ENCODE results near the gene HIRA.
"Not testable (repeated sequence)": the region's sequence is repeated elsewhere in the genome, so short reads cannot be mapped to it uniquely, and the experiment has no call there.

The HIRA gene

DNA sequence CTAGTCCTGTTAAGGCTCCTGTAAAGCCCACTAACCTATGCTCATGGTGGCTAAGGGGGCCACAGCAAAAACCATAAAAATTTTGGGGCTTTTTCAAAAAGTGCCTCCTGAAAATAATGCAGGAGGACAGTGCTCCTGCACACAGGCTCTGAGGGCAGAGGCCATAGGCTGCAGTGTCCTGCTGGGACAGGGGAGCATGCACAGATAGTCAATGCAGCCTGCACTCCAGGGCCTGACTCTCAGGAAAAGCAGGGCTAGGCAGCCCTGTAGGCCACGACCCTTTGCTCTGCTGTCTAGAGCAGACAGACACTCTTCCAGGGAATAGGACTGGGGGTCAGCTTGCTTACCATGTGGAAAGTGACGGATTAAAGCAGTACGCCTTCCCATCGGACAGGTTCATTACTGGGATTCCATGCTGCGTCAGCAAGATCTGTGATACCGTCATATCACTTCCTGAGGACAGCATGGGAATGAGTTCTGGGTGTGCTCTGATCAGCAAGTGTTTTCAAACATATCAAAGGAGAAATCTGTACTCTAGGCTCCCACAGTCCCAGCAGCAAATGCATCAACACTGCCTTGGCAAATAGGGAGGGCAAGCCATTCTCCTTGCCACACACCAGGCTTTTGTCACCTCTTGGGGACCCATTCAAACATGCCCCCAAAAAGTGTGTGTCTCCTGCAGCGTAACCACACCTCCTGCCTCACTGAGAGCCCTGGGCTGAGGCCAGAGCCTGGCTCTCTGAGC, 75.9 kb downstream of the HIRA start:
- no peak for DNase-seq (ENCODE audit: low spot score)

DNA sequence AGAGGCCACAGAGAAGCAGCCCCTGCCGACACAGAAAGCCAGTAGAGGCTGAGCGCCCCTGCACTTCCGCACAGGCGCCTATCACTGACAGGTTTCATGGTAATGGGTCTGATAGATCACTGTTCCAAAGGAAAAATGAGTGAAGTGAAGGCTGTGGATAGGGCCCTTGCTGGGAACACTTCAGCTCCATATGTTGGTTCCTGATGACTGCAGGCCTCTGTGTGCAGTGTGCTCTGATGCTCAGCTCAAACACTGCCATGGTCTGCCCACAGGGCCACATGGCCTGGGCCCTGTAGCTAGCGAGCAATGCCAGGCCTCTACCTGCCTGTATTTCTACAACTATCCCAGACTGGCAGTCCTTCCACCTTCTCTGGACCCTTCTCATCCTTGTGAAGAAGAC, 77.3 kb downstream of the HIRA start:
- no peak for DNase-seq (ENCODE audit: low spot score)

DNA sequence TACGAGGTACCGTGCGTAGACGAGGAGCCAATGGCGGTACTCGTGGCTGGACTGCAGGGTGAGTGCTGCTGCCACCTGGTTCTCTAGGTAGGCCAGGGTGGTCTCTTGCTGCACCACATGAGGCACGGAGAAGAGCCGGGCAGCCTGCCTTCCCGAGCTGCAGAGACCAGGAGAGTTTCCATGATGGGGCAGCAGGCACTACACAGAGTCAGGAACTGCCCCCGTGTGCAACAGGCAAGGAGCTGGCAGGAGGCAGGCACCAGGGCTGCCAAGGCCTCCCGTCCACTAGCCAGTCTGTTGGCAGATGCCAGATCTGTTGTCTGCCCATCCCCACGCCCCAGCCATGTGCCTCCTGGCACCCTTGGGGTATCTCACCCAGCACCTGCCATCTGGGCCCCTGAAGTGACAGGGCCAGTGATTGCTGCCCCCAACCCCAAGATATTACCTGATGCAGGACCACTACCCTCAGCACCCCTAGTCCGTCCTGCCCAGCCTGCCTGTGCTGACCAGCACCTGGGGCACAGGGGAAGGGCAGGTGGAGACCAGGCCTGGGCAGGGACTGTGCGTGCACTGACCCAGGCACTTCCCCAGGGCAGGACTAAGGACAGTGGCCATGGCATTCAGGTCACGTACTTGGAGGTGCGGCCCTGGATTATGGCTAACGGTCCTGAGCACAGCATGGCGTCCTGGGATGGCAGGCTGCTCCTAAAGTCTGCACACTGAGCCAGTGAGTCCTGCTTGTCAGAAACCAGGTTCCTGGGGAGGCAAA, 78.0 kb downstream of the HIRA start:
- DNase-seq (ENCODE audit: low spot score): no peak

DNA sequence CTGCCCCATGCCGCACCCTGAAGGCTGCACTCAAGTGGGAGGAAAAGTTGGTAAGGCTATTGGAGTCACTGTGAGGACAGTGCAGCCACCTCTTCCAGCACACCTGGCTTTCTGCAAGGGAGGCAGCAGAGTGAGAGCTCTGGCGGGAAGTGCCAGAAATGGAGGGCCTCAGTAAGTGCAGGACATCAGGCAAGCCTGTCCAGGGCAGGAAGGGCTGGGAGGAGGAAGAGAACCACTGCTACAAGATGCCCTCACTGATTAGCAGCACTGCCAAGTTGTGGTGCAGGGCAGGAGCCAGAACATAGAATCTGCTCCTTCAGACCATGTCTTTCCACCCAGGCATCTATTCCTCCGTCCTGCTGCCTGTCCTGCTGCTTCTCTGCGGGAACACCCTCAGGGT, 78.8 kb downstream of the HIRA start:
- DNase-seq (ENCODE audit: low spot score): no peak

DNA sequence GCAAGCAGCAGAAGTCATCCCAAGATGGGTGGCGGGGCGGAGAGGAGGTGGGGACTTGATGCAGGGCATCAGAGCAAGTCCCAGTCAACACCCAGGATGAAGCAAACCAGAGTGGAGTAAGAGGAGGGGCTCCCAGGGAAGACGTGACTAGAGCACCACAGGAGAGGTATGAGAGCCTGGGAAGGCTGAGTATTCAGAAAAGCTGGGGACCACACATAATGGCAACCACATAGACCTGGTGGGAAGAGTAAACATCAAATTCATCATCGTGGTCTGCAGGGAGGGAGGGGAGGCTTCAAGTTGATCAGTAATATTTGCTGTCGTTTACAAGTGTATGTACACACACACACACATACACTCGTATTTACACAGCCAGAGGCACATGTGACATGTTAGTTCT, 79.3 kb downstream of the HIRA start:
- no peak for DNase-seq (ENCODE audit: low spot score)

DNA sequence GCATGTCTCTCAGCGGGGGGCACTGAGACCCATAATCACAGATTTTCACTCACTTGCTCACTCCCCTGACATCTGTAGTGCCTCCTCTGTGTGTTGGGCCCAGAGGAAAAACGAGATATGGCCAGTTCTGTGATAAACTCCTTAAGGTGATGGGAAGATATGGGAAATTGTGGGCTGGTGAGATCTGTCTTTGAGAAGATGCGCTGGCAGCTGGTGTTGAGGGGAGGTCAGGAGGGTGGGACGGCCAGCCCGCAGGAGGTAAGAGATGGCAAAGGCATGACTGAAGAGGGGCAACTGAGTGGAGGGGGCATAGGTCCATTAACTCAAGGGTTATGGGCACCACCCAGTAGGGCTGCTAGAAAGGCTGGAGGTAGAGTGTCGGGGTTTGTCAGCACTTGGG, 79.9 kb downstream of the HIRA start:
- DNase-seq (ENCODE audit: low spot score): no peak

DNA sequence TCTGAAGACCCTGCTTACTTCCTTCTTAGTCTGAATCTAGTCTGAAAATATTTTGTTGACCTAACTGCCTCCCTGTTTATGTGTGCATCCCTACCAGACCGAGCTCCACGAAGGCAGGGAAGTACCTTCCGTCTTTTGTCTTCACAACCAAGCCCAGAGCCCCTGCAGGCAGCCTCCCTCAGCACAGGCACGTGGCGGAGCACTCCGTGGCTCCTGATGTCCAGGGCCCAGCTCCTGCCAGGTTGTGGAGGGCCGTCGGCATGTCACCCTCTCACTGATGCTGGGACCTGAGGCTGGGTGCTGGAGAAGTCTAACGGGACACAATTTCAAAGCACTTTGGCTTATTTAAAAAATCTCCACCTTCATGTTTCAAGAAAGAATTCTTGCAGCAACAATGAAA, 80.6 kb downstream of the HIRA start:
- DNase-seq (ENCODE audit: low spot score): no peak

DNA sequence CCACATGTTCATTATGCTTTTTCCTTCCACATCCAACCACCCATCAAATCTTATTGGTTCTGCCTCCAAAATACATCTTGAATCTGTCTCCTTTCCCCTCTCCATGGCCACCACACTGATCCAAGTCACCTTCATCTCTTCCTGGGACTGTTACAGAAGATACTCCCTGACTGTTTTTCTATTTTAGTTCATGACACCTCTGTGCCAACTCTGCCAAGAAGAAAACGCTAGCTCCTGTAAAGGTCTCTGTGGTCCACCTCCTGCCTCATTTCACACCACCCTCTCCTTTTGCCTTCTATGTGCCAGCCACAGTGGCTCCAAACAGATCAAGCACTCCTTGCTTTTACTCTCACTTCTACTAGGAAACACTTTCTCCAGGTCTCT, 81.1 kb downstream of the HIRA start:
- DNase-seq (ENCODE audit: low spot score): no peak

DNA sequence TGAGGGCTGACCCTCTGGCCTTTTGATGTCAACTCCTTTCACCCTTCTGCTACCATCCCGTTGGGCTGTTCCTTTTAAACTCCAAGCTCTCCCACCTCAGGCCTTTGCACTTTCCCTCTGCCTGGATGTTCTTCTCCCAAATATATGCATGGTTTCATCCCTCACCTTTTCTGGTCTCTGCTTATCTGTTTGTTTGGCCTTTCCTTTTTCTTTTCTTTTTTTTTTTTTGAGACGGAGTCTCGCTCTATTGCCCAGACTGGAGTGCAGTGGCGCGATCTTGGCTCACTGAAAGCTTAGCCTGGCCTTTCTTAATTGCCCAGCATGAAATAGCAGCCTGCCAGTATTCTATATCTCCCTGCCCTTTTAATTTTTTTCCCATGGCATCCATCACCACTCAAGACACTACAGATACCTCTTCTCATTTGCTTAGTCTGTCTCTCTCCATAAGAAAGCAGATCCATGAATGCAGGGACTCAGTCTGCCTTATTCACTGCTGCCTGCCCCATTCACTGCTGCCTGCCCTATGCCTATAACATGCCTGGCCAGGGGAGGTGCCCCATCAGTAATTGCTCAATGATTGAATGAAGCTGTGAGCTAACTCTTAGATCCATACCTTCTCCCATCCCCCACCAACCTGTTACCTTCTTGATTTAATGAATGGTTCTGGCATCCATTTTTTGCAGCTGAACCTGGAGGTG, 81.6 kb downstream of the HIRA start:
- DNase-seq (ENCODE audit: low spot score): no peak

DNA sequence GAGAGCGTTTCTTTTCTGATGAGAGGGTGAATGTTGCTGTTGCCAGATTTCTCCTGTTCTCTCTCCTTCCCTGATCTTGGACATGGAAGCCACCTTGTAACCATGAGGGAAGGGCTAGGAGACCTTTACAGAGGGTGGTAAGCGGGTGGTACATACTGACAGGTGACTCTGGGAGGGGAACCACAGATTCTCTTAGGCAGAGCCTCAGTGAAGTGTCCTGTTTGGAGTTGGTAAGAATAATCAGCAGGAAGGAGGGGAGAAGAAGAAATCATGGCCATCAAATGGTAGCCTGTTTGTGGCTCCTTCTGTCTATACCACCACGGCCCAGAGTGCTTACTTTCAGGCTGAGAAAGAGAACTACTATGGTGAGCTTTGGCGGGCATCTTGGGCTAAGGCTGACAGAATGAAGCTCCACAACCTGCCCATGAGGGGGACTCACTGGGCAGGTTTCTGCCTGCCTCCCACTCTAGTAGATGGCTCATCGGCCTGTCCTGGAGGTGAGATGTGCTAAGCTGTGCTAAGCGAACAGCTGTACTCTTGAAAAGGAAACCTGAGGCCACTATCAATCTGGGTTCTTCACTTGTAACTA, 84.8 kb downstream of the HIRA start:
- no peak for DNase-seq (ENCODE audit: low spot score)

DNA sequence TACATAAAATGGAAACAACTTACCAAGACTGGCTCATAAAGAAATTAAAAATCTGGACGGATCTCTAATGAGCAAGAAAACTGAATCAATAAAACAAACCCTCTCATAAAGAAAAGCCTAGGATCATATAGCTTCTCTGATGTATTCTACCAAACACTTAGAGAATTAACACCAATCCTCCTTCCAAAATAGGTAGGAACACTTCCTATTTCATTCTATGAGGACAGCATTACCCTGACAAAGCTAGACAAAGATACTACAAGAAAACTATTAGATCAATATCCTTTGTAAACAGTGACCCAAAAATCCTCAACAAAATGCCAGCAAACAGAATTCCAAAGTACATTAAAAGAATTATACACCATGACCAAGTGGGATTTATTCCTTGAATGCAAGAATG, 87.1 kb downstream of the HIRA start:
- DNase-seq (ENCODE audit: low spot score): no peak

DNA sequence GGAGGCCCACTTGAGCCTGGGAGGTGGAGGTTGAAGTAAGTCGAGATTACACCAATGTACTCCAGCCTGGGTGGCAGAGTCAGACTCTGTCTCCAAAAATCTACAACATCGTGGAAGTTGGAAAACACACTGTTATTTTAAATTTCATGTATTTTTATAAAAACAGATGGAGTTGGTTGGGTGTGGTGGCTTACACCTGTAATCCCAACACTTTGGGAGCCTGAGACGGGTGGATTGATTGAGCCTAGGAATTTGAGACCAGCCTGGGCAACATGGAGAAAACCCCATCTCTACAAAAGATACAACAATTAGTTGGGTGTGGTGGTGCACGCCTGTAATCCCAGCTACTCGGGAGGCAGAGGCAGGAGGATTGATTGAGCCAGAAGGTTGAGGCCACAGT, 88.1 kb downstream of the HIRA start:
- no peak for DNase-seq (ENCODE audit: low spot score)

DNA sequence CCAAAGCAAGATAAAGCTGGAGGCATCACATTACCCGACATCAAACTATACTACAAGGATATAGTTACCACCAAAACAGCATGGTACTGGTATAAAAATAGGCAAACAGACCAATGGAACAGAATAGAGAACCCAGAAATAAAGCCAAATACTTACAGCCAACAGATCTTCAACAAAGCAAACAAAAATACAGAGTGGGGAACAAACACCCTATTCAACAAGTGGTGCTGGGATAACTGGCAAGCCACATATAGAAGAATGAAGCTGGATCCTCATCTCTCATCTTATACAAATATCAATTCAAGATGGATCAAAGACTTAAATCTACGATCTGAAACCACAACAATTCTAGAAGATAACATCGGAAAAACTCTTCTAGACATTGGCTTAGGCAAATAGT, 90.0 kb downstream of the HIRA start:
- no peak for DNase-seq (ENCODE audit: low spot score)

DNA sequence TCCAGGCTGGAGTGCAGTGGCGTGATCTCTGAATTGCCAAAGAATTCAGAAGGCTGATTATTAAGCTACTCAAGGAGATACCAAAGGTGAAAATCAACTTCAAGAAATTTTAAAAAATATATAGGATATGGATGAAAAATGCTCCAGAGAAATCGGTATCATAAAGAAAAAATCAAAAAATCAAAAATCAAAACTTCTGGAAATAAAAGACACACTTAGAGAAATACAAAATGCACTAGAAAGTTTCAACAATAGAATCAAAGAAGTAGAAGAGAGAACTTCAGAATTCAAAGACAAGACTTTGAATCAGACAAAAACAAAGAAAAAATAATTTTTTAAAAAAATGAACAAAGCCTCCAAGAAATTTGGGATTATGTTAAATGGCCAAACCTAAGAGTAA, 94.4 kb downstream of the HIRA start:
- DNase-seq (ENCODE audit: low spot score): no peak

DNA sequence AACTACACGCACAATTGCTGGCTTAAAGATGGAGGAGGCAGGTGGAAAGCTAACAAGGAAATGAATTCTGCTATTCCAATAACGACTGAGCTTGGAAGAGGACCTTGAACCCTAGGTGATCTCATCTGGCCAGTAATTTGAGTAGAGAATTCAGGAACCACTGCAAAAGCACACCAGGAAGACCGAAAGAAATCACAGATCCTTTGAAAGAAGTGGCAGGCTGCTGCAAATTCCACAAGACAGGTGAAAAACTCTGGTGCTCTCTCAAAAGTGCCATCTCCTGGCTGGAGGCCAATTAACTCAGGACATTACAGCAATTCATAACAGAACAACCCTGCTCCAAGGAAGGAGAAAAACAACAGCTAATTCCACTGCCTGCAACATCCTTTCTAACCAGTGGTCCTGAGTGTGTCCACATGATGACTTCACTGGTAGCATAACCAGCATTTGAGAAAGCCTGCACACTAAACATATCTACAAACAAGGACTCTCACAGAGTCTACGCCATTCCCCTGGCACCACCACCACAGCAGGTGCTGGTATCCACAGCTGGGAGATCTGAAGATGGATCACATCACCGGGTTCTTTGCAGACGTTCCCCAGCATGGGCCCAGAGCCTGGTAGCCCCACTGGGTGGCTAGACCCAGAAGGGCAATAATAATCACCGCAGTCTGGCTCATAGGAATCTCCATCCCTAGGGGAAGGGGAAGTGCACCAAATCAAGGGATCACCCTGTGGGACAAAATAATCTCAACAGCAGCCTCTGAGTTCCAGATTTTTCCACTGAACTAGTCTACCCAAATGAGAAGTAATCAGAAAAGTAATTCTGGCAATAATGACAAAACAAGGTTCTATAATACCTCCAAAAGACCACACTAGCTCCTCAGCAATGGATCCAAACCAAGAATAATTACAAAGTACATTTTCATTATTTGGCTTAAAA, 95.1 kb downstream of the HIRA start:
- peak; percentile 1 for DNase-seq (ENCODE audit: low spot score)

DNA sequence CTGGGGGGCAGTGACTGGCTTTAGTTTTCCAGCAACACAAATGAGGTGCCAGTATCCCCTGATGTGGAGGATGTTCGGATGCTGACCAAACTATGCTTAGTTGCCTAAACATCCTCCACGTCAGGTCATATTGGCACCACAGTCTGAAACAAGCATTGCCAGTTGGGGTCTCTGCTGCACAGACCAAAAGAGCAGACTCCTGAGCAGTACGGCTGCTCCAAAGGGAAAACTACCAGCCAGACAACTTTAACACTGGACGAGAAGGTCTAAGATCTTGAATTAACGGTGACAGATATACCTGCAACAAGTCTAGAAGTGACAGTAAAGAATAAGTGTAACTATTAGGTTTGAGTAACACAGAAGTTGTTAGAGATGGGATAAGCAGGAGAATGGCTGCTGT, 99.6 kb downstream of the HIRA start:
- no peak for DNase-seq (ENCODE audit: low spot score)

DNA sequence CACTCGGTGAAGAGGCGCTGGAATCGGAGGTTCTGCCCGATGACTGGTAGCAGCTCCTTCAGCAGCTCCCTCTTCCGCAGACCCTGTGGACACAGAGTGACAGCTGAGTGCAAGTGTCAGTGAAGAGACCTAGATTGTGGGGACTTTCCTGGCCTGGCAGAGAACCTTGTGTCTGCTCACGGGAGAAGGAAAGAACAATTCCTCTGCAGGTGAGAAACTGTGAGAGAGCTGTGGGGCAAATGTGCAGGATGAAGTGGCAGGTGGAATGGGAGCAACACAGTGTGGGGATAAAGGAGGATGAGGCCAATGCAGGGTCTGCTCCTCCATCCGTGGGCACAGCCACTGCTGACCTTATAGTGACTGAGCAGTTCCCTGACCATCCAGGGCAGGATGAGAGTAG, 100.1 kb downstream of the HIRA start:
- DNase-seq (ENCODE audit: low spot score): no peak

DNA sequence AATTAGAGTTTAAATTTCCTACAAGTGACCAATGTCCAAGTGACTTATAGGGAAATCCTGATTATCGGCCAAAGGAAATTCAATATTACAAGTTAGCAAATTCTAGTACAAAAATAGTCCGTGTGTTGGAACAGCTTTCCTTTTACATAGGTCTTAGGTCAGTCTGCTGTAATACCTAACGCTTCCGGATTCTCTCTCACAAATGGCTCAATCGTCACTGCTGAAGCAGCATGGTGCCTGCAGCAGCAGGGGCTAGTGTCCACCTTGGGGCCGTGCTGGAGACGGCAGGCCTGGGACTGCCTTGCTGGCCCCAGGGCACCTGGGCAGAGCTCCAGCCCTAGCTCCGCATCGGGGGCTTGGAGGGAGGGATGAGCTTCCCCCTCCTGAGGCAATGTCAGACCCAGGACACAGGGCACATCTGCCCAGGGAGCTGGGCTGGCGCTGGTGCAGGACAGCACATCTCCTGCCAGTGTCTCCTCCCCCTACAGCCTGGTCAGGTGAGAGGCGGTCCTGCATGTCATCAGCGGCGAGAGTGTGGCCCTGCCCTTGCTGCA, 100.6 kb downstream of the HIRA start:
- DNase-seq (ENCODE audit: low spot score): no peak

DNA sequence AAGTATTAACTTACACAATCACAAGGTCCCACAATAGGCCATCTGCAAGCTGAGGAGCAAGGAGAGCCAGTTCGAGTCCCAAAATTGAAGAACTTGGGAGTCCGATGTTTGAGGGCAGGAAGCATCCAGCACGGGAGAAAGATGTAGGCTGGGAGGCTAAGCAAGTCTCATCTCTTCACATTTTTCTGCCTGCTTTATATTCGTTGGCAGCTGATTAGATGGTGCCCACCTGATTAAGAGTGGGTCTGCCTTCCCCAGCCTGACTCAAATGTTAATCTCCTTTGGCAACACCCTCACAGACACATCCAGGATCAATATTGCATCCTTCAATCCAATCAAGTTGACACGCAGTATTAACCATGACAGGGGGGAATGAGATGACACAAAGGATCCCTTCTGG, 101.3 kb downstream of the HIRA start:
- DNase-seq (ENCODE audit: low spot score): not testable (repeated sequence)

DNA sequence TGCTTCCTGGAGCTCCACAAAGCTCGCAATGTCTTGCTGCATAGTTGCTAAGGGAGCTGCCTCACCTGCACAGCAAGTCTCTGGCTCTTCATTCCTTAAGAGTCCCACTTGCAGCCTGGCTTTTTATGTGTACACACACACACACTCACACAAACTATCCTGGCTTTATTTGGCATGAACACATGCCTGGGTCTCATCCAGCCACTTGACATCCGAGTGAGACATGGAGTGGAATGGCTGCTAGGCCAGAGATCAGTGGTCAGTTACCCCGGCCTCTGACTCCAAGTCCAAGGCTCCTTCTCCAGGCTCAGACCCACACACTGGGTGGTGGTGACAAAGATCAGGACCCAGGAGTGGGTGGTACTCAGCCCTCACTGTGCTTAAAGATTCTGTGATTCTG, 102.1 kb downstream of the HIRA start:
- no peak for DNase-seq (ENCODE audit: low spot score)

DNA sequence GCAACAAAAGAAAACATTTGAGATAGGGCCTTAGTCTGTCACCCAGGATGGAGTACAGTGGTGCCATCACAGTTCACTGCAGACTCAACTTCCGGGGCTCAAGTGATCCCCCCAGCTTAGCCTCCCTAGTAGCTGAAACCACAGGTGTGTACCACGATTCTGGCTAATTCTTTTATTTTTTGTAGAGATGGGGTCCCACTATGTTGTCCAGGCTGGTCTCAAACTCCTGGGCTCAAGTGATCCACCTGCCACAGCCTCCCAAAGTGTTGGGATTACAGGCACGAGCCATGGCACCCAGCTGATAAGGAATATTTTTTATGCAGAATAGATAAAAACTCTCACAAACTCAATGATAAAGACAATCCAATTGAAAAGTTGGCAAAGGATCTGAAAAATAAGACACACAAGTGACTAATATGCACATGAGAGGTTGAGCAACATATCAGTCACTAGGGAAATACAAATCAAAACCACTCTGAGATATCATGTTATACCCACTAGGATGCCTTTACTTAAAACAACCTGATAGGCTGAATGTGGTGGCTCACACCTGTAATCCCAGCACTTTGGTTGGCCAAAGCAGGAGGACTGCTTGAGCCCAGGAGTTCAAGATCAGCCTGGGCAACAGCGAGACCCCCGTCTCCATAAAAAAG, 106.1 kb downstream of the HIRA start:
- DNase-seq (ENCODE audit: low spot score): peak; percentile 35
